Activated naive CD4-positive, alpha-beta T cell (primary cell): Measurements from ENCODE around the gene DYNC1I1.

Experiments used
- DNase-seq, 4 experiments: peaks; one replicate each; lab custom pipeline; 2025; lab: John Stamatoyannopoulos, UW

The DYNC1I1 gene

DNA sequence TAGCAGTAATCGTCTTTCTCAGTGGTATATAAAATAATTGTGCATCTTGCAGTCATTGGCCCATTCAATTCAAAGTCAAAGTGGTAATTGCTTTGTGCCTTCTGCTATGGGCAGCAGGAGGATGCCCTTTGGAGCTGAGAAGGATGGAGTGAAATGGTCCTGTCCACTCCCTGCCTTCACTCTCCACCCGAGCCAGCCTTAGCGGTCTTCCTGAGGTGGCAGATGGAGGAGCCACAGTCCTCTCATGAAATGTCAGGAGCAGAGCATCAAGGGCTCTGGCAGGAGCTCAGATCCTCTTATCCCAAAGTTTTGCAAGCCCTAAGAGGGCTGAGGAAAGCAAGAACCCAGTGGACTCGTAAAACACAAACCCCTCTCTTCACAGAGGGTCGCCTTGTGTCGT, 199.4 kb downstream of the DYNC1I1 start:
- no peak for DNase-seq

DNA sequence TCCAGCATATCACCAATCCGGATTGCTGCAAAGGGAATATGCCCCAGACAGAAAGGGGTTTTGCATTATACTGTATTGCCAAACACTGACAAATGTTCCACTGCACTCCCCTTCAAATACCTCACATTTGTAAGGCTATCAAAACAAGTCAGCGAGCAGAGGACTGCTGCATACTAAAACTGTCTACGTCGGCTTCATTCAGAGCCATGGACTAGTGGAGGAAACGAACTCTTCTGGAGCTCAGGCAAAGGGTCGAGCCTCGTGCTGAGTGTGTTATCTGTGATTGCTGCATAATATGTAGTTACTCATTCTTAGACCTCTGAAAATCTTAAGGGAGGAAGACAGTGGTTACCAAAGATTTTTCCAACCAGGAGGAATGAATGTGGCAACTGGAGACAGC, 200.2 kb downstream of the DYNC1I1 start:
- DNase-seq: no peak

DNA sequence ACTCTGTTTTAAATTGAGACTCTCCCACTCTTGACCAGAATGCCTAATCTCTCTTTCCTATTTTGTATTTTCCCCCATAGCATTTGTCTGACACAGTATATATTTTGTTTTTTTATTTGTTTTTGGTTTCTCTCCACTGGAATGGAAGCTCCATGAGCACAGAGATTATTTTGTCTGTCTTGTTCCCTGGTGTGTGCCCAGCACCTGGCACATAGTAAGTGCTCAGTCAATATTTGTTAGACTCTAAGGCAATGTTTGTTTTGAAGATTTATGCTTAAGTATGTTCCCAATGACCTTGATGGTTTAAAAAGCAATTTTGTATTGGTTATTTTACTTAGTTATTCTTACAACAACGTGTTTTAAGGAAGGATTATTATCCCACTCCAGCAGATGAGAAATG, 201.8 kb downstream of the DYNC1I1 start:
- DNase-seq: no peak

DNA sequence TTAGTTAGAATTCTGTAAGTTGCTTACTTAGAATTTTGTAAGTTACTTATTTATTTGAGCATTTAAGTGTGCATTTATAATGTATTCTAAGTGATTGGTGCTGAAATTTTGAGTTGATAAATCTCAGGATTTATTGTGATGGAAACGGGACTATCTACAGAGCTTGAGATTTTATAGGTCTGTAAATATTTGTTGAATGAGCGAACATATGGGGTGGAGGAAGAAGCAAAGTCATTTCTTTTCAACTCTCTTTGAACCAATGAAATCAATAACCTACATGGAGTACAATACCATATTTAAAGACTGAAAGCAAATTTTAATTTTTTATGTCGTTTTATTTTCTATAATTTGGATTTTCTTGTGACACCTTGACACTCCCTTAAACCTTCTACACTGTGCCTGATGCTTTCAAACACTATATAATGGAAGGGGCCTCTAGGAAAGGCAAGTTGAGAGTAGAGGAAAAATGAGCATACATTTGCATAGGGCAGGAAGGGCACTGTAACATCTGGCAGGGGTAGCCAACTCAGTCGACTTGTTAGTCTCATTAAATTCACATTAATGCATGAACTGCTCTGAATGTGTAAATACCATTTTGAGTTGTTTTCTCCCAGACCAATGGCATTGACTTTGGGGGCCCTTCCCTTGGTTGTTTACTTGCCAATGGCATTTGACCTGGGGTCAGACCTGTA, 204.2 kb downstream of the DYNC1I1 start:
- no peak for DNase-seq

DNA sequence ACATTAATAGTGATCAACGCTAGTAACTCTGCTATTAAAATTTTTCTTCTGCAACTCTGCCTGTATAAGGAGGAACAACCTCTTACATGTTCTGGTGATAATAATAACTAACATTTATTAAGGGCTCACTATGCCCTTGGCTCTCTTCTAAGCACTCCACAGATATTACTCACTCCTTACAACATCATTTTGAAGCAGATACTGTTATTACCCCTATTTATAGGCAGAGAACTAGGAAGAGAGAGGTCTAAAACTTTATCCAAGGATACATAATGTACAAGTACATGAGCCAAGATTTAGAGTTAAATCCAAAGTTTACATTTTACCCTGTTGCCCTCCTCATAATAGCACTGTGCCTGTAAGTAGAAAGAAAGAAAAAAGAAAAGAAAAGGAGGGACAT, 205.6 kb downstream of the DYNC1I1 start:
- DNase-seq: no peak

DNA sequence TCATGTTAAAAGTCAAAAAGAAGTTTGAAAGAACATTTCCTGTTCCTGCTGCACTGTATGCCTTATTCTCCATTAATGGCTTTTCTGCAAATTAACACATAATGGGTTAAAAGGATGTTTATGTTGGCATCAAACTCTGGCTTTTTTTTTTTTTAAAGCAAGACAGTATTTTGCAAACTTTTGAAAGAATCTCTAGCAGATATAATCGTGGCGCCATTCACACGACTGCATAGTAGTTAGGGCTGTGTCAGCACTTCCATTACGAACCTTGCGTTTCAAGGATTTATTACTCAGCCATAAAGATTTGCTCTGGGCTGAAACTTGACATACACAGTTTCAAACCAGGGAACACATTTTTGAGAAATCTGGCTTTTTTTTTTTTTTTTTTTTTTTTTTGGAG, 207.8 kb downstream of the DYNC1I1 start:
- no peak for DNase-seq

DNA sequence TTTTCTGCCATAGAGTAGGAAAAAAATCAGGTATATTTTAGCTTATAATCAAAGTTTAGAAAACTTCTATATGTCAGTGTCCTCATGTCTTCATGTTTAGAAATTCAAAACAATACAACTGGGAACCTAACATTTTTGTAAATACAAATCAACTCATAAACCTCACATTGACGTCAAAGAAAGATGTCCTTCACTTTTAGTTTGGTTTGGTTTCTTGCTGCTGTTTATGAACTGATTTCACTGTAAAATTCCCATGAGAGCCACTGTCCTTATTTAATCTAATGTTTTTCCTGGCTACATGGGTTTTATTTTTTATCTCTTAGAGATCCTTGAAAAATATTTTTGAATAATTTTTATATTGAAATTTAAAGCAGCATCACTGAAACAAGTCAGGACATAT, 208.4 kb downstream of the DYNC1I1 start:
- DNase-seq: no peak

DNA sequence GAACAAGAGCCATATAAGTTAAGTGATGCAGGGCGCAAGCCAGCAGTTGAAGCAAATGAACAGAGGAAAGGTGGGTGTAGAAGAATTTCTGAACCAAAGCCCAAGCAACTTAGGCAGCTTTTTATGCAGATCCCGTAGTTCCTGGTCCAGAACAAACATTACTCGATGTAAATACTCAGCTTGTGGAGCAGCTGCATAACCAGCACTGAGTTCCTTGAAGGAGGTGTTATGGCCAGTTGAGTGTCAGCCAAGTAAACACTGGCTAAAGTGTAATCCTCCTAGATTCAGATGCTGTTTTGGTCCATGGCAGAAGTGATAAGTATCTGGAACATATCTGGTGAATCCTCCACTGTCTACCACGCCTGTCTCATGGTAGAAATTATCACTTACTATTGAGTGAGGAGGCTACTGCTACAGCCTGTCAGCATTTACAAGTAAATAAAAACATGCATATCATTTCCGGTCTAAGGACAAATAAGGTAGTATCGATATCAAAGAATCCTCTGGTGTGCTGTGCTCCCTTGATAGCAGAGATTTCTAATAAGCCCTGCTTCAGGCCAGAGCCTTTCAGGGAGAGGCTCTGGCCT, 213.9 kb downstream of the DYNC1I1 start:
- DNase-seq: no peak

DNA sequence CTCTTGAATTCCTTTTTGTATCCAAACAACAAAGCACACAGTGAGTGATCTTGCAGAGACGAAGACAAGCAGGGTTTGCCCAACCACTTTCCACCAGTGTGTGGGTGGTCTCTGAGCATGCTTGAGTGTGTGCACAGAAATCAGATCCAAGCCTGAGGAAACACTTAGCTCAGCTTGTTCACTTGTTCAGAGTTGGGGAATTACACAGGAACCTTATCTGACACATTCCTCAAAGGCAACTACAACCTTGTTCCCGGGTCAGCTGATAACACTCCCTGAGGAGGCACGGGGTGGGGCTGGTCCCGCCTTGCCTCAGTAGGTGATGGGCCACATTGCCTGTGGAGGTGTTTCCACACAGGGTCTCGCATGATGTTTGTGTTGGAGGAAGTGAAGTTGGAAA, 216.9 kb downstream of the DYNC1I1 start:
- no peak for DNase-seq

DNA sequence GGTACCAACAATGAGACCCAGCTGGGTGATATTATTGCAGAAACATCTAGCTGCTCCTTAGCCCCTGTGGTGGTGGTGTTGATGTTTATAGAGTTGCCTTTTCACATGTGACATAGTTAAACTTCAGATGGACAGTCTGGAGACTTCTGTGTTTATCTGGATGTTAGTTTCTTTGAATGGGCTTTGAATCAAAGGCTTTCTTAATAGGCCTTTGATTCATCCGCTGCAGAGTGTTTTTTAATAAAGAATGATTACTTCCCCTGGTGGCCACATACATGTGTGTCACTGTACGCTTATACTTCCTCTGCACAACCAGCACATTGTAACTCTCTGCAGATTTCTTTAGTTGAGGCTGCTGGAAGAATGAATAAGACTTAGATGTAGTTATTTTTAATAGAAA, 221.0 kb downstream of the DYNC1I1 start:
- DNase-seq: no peak

DNA sequence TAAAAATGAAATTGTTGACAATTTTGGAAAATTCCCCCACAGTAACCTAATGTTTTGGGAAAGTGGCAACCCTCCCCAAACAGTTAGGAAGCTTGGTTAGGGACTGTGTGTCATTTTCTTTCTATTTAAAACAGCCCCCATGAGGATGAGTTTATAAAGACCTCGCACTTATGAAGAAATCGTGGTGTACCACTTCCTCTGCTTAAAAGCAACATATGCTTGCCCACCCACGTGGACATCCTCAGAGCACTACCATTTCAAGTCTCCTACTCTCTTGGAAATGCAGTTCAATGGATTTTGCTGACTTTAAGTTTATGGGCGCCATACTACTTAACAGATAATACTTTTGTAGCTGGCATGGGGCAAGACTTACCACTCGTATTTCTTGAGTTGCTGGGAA, 223.8 kb downstream of the DYNC1I1 start:
- no peak for DNase-seq

DNA sequence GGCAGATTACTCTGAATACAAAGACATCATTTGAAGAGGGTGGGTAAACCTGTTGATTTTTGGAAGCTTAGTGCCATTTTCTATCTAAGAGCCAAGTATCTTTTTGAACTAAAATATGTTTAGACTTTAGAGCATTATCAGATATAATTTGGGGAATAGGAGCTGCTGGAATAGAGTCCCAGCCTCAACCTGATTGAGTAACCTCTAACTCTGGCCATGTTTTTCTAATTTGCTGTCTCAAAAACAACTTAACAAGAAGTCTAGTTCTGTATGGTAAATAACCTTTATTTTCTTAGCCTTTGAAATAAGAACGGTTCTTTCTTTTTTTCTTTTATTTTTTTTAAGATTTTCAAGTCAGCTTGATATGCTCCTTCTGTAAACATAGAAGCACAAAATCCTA, 224.5 kb downstream of the DYNC1I1 start:
- no peak for DNase-seq

DNA sequence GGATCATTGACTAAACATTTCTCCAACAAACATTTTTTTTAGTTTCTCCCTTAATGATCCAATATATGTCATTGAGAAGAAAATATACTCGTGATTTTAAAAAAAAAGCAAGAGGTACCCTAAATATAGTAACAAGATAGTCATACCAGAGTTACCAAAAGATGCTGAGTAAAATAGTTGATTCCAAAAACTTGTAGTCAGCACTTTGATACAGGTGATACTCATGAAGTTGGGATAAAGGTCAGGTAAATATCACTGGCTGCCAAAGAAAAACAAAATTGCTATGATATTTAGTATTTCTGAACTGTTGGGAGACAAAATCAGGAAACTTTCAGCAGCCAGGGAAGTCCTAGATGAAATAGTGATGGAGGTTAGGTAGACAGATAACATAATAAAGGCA, 225.3 kb downstream of the DYNC1I1 start:
- no peak for DNase-seq

DNA sequence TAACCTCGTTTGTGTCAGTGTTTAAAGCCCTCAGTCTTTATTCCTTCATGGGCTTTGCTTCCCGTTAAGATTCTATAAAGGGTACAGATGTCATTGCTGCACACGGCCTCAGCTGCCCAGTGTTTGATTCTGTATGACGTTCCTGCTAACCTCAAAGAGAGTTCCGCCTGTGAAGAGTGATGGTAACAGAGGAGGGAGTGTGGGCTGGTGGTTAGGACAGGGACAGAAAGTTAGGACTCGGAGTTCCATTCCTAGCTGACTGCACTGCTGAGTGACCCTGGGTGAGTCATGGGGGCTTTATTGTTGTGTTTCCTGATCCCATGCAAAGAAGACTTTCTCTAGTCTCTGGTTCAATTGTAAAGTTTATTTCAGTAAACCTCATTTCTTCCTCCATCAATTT, 227.1 kb downstream of the DYNC1I1 start:
- no peak for DNase-seq

DNA sequence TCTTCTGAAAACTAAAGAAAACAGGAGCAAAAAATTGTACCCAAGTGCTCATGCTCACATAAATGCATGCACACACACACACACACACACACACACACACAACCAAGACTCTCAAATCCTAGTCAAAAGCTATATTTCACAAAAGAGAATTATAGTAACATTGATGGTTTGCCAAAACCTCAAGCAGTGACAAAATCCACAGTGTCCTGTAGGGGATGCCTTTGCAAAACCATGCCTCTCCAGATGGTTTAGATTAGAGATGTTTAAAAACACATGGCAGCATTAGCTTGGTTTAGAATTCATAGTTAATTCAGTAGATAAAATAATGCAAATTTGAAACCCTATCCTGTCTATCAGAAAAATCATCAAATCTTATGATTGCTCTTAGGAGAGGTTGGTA, 232.2 kb downstream of the DYNC1I1 start:
- no peak for DNase-seq

DNA sequence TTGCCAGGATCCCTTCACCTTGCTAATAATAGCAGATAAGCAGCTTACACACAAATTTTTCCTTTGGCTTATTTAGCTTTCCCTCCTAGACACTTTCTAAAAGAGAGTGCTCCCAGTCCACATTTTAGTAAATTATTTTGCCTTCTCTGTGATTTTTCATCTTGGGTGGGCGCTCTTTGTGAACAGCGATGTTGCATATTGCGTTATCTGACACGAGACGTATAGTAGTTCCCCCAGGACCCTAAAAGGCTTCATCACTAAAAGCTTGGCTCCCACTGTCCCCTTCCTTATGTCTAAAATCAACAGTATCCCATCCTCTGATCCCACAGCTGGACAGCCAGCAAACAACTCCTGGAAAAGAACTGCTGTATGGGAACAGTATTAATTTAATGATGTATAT, 232.9 kb downstream of the DYNC1I1 start:
- no peak for DNase-seq

DNA sequence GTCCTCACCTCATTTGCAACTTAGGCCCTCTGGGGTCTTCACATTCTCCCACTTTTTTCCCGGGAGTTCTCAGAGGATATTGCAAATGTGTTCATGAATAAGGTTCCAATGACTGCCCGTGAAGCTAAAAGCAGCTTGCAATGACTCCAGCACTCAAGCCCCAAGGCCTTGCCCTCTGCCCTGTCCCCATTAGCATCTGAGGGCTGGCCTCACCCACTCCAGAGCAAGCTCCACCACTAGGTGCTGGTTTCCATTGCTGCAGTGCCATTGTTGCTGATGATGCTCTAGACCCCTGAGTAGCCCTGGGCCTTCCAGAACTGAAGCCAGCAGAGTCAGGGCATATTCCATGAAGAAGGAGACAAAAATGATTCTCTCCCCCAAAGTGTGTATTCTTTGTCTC, 236.8 kb downstream of the DYNC1I1 start:
- no peak for DNase-seq

DNA sequence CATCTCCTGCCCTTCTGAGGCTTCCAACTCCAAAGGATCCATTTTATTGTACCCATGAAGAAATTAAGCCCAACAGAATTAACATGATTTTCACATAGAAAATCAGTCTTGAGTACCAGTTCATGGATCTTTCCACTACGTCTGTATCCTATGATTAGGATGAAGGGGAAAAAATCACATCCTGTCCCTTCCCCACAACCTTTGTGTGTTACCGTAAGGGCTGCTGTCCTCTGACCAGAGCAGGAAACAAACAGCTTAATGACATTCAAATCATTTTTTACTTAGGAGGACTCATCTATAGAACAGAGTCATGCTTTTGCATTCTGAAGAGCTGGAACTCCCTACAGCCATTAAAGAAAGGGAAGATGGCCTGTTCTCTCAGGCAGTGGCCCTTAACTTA, 241.5 kb downstream of the DYNC1I1 start:
- no peak for DNase-seq

DNA sequence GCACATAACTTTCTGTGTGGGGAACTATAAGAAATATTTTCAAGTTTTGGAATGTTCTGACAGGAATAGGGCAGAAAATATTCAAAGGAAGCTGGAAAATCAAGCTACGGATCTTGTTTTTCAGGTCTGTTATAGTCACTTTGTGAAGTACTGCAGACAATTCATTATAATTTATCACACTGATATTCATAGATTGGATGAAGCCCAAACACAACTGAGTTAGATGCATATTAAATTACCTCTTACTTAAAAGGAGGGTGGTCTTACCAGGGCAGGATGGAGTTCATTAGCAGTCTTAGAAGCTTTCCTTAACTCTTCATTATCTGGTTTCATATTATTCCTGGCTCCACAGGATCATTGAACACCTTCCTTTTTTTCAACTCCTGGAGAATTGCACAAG, 242.3 kb downstream of the DYNC1I1 start:
- no peak for DNase-seq

DNA sequence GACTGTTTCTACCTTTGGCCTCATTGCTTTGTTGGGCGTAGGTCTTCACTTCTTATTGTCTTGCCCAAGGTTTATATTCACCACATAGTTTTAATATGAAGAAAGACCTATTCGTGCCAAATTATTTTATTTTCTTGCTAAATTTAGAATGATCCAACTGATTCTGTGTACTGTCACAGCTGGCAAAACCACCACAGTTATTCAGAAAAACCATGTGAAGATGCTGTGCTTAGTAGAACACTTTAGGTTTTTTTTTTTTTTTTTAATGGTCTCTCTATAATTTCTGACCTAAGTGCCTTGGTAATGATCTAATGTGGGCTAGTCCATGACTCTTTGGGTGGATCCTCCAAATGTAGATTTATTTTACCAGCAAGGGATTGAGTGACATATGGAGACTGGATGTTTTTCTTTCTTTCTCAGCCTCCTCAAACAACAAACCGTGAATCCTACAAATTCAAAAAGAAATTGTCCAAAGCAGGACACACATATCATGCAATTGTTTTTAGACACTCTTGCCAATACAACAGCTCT, 243.8 kb downstream of the DYNC1I1 start:
- no peak for DNase-seq

DNA sequence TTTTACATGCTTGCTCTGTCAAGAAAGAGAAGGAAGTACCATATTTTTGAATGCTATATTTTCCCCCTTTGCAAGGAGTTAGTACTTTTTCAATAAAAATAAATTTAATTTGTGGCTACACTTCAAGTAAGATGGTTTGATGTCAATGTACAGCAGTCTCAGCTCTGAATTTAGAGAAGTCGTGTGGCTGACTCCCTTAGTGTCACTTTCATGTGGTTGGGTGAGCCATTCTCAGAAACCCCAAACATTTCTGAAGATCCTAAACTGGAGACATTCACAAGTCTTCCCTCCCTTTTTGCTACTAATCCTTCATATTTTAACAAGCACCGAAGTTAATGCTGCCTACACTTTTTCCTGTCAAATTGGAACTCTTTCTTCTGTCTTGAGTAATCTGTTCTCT, 244.4 kb downstream of the DYNC1I1 start:
- DNase-seq: no peak

DNA sequence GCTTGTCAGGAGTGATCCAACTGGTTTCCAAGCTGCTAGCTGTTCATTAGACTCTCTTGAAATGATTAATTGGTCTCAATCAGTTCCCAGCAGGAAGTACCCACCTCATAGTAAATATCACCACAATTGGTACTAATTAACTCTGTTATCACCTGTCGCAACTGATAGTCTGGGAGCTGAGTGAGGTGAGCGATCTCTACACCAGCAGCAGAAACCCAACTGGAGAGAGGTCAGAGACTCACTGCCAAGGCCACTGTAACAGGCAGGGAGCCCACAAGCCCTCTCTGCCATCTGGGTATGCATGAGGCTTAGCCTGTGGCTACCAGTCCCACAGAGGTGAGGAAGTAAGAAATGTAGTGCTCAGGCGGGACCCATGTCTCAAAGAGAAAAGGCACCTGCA, 245.5 kb downstream of the DYNC1I1 start:
- DNase-seq: no peak

DNA sequence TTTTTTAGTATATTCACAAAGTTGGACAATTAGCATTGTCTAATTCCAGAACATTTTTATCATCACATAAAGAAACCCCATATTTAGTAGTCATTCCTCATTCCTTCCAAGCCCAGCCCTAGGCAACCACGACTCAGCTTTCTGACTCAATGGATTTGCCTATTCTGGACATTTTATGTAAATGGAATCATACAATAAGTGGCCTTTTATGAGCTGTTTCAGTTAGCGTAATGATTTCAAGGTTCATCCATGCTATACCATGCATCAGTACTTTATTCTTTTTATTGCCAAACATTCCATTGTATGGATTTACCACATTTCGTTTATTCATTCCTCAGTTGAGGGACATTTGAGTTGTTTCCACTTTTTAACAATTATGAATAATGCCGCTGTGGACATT, 249.2 kb downstream of the DYNC1I1 start:
- no peak for DNase-seq

DNA sequence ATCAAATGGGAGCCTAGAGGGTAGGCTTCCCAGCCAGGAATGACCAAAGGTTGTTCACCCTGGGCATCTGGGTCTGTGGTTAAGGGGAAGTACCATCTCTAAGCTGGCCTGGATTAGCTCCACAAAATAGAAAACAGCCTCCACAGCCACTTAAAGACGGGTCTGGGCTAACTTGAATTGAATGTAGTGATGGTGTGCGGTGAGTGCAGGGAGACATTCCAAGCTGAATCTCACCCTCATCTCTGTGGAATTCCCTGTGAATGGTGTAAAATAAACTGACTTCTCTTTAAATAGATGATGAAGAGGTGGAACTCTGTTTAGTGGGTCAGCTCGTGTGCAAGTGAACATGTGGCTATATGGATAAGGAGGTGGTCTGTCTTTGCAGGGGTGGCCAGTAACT, 251.0 kb downstream of the DYNC1I1 start:
- DNase-seq: no peak
